MG63 (cell line): ENCODE data around the gene ADARB2. TPM values are rescaled to one million over a fixed set of nuclear protein-coding genes. Genes with fewer than 3 reads are reported as not detected.
"Not testable (repeated sequence)": the region's sequence is repeated elsewhere in the genome, so short reads cannot be mapped to it uniquely, and the experiment has no call there.

ENCODE experiments used
- DNase-seq: peaks from one replicate; pipeline ENCODE4 v3.0.0-alpha.2; 2020
- H3K27me3 ChIP-seq: fragments of 250-450 bp; sonication (Bioruptor Pico); 2 replicates; pipeline ENCODE4 v1.5.1; 2020; ENCODE audit warnings: mild to moderate bottlenecking, moderate library complexity
- H3K36me3 ChIP-seq: fragments of 250-450 bp; sonication (Bioruptor Pico); 2 replicates; pipeline ENCODE4 v1.5.1; 2020; ENCODE audit warnings: mild to moderate bottlenecking, moderate library complexity
- H3K4me3 ChIP-seq: fragments of 250-450 bp; sonication (Bioruptor Pico); 2 replicates; pipeline ENCODE4 v1.5.1; 2020; ENCODE audit warnings: mild to moderate bottlenecking, moderate library complexity
- H3K9me3 ChIP-seq: fragments of 250-450 bp; sonication (Bioruptor Pico); 2 replicates; pipeline ENCODE4 v1.5.1; 2020; ENCODE audit warnings: mild to moderate bottlenecking, moderate library complexity
- total RNA-seq: library from RNA; depleted of rRNA; stranded (reverse); fragments of >200 nt; shearing (Covaris generic); gene quantifications from 2 replicates; pipeline ENCODE4 v1.2.3, GENCODE V29; 2014; ENCODE audit warnings: low replicate concordance

Gene ADARB2
- total RNA-seq, 1 experiment from 2014 or later: not detected

DNA sequence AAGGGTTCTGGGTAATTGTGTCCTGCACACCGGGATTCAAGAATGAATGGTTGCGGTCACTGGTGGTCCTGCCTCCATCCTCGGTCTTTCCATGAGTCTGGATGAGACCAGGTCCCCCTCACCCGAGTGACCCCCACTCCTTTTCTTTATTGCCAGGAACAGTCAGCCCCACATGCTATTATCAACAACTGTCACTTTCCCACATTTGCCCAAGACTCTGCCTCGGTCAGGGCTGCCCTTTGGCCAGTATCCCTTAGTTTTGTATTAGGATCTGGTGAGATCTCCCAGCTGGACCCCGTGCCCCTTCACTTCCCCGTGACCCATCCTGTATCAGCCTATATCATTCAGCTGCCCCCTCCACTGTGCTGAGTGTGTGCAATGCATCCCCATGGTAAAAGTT is 288.3 kb downstream of the ADARB2 start:
- Histone ChIP-seq H3K4me3 (no peak overlapping the region), H3K36me3 (no peaks in the 10 kb centered on the region), H3K27me3 (no peaks in the 10 kb centered on the region), H3K9me3 (no peaks in the 10 kb centered on the region)
- no peak for DNase-seq

DNA sequence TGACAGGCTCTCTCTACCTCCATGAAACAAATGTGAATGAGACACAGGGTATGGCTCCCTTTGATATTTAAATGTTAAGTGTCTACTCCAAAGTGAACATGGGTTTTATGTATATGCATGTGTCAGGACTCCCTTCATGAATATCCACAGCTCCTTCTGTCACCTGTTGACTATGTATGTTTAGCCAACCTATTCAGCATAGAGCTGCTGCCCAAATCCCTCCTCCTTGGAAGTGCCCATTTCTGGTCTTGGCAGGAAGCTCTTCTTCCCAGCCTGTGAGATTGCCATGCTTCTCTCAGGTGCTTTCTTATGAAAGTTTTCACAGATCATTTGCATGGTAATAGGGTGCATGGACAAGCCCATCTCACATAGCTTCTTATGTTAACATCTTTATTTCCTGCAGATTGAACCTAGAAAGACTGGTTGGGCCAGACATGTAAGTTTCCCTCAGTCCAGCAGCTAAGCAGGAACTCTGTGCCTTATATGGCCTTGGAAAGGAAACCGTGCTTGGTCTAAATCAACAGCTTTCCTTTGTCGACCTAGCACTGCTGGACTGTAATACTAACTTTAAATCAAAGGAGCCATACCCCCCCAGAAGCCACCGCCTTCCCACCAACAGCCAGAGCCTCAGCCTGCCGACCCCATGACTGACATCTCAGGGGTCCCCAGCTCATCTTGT is 288.9 kb downstream of the ADARB2 start:
- Histone ChIP-seq H3K4me3 (no peak overlapping the region), H3K27me3 (no peaks in the 10 kb centered on the region), H3K36me3 (no peaks in the 10 kb centered on the region), H3K9me3 (no peaks in the 10 kb centered on the region)
- no peak for DNase-seq

GRCh38 chr10:1444826-1445225 is 292.5 kb downstream of the ADARB2 start:
- DNase-seq: no peak
- Histone ChIP-seq H3K4me3 (no peak overlapping the region), H3K9me3 (no peaks in the 10 kb centered on the region), H3K27me3 (peaks cover 17% of the 10 kb centered on the region), H3K36me3 (no peaks in the 10 kb centered on the region)

- Histone ChIP-seq H3K36me3 (no peaks in the 10 kb centered on the region), H3K27me3 (peaks cover 21% of the 10 kb centered on the region), H3K9me3 (no peaks in the 10 kb centered on the region), H3K4me3 (no peak overlapping the region)
- no peak for DNase-seq
These were observed 296.4 kb downstream of the ADARB2 start for GRCh38 chr10:1440897-1441296.

DNA sequence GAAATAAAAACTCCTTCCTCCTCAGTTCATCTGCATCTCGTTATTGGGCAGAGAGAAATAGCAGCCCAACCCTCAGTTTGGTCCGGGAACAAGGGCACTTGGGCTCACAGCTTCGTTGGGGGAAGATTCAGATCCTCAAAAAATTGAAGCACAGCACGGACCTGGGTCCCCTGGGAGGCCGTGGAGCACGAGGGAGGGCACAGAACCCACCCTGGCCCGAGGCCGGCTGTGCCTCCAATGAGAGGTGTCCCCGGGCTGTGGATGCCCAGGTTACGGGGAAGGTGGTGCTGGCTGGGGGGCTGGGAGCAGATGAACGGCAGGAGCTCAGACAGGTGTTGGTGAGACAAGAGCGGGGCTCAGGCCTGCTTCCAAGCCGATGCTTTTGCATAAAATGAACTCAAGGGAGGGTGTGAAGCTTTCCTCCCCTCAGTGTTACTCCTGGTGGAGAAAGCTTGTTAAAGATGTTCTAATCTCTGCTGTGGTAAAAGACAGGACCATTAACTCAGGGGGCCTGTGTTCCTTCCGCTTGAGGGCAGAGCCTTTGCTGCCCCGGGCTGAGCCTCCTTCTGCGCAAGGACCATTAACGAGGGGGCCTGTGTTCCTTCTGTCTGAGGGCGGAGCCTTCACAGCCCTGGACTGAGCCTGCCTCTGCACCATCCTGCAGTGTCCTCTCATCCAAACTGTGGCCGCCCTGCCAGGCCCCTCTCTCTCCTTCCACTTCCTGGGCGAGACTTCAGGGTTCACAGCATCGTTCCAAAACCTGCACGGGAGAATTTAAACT is 302.2 kb downstream of the ADARB2 start:
- Histone ChIP-seq H3K36me3 (no peaks in the 10 kb centered on the region), H3K27me3 (0 out of 2 replicates have a peak, but pooled peaks cover 6% of the 10 kb centered on the region), H3K9me3 (peaks cover 6% of the 10 kb centered on the region; the same call in 1 of the 2 replicates), H3K4me3 (no peak overlapping the region)
- DNase-seq: no peak

DNA sequence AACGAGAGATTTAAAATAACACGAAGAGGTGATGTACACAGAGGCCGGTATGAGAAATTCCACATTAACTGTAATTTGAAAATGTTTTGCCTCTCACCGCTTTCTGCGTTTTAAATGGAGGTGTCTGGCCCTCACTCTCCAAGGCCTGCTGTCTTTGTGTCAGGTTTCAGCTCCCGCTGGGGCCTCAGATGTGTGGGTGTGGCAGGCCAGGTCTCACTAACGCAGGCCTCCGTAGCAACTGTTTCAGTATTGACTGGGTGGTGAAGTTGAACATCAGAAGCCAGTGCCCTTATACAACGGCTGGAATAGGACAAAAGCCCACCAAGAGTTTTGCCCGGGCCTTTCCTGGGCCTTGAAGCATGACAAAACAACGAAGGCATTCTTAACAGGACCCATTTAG is 303.1 kb downstream of the ADARB2 start:
- DNase-seq: no peak
- Histone ChIP-seq H3K27me3 (0 out of 2 replicates have a peak, but pooled peaks cover 6% of the 10 kb centered on the region), H3K9me3 (peaks cover 6% of the 10 kb centered on the region; the same call in 1 of the 2 replicates), H3K4me3 (no peak overlapping the region), H3K36me3 (no peaks in the 10 kb centered on the region)

GRCh38 chr10:1432161-1432560 is 305.2 kb downstream of the ADARB2 start:
- no peak overlapping the region for H3K4me3 ChIP-seq
- no peak for DNase-seq

DNA sequence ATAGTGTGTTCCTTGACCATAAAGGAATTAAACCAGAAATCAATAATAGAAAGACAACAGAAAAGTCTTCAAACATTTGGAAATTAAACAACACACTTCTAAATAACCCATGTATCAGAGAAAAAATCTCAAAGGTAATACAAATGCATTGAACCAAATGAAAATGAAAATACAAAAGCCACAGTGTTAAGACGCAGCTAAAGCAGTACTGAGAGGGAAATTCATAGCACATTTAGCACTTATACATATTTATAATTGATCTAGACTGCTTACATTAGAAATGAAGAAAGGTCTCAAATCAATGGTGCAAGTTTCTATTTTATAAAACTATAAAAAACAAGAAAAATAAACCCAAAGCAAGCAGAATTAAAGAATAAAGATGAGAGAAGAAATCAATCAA is 306.1 kb downstream of the ADARB2 start:
- Histone ChIP-seq H3K27me3 (peaks cover 8% of the 10 kb centered on the region; the same call in 1 of the 2 replicates), H3K36me3 (no peaks in the 10 kb centered on the region), H3K4me3 (no peak overlapping the region), H3K9me3 (peaks cover 6% of the 10 kb centered on the region; the same call in 1 of the 2 replicates)
- no peak for DNase-seq

More at GRCh38 chr10:1432161-1432560, 305.2 kb downstream of the ADARB2 start:
- H3K27me3 ChIP-seq: 0 out of 2 replicates have a peak, but pooled peaks cover 10% of the 10 kb centered on the region
- H3K36me3 ChIP-seq: no peaks in the 10 kb centered on the region
- H3K9me3 ChIP-seq: peaks cover 6% of the 10 kb centered on the region; the same call in 1 of the 2 replicates

DNA sequence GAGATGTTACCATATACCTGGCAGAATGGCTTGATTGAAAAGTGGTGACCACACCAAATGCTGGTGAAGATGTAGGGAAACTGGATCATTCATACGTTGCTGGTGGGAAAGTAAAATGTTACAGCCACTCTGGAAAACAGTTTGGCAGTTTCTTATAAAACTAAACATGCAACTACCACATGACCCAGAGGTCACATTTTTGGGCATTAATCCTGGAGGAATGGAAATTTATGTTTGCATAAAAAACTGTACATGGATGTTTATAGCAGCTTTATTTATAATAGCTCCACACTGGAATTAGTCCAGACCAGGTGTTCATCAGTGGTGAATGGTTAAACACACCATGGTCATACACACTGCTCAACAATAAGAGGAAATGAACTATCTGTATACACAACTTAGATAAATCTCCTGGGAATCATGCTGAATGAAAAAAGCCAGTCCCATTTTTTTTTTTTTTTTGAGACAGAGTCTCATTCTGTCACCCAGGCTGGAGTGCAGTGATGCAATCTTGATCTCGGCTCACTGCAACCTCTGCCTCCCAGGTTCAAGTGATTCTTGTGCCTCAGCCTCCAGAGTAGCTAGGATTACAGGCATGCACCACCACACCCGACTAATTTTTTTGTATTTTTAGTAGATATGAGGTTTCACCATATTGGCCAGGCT is 309.7 kb downstream of the ADARB2 start:
- H3K36me3 ChIP-seq, H3K9me3 ChIP-seq, H3K4me3 ChIP-seq, DNase-seq: not testable (repeated sequence)
- H3K27me3 ChIP-seq: peaks cover 15% of the 10 kb centered on the region

DNA sequence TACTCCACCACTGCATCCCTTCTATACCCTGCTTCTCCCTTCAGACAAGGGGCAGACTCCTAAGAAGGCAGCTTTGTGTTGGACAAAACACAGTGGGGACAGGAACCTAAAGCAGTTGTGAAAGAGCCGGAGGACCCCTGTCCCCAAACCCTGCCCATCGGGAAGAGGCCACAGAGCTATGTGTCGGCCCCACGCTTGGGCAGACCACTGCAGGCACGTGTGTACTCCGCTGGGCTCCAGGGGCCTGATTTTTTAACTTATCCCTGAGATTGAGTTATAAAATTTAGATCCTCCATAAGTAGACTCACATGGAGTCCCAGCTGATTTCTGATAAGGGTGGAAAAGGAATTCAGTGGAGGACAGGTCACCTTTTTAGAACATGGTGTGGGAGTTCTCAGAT is 310.5 kb downstream of the ADARB2 start:
- no peak for DNase-seq
- Histone ChIP-seq H3K9me3 (peaks cover 6% of the 10 kb centered on the region; the same call in 1 of the 2 replicates), H3K36me3 (no peaks in the 10 kb centered on the region), H3K4me3 (no peak overlapping the region), H3K27me3 (peaks cover 15% of the 10 kb centered on the region)

GRCh38 chr10:1425879-1426278 is 311.4 kb downstream of the ADARB2 start:
- no peak overlapping the region for H3K4me3 ChIP-seq
- no peaks in the 10 kb centered on the region for H3K36me3 ChIP-seq
- H3K27me3 ChIP-seq: peaks cover 13% of the 10 kb centered on the region
- DNase-seq: no peak
- H3K9me3 ChIP-seq: peaks cover under 1% of the 10 kb centered on the region; the same call in 1 of the 2 replicates

GRCh38 chr10:1424648-1425047 is 312.7 kb downstream of the ADARB2 start:
- Histone ChIP-seq H3K4me3 (no peak overlapping the region), H3K27me3 (peaks cover 18% of the 10 kb centered on the region), H3K36me3 (no peaks in the 10 kb centered on the region), H3K9me3 (no peaks in the 10 kb centered on the region)
- DNase-seq: no peak

DNA sequence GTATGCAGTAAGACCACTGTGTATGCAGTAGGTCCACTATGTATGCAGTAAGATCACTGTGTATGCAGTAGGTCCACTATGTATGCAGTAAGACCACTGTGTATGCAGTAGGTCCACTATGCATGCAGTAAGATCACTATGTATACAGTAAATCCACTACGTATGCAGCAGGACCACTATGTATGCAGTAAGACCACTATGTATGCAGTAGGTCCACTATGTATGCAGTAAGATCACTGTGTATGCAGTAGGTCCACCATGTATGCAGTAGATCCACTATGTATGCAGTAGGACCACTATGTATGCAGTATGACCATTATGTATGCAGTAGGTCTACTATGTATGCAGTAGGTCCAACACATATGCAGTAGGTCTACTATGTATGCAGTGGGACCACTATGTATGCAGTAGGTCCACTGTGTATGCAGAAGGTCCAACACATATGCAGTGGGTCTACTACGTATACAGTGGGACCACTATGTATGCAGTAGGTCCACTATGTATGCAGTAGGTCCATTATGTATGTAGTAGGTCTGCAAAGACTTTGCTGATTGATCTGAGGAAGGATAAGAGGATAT is 313.6 kb downstream of the ADARB2 start:
- no peaks in the 10 kb centered on the region for H3K9me3 ChIP-seq
- peaks cover 23% of the 10 kb centered on the region for H3K27me3 ChIP-seq
- no peak overlapping the region for H3K4me3 ChIP-seq
- no peaks in the 10 kb centered on the region for H3K36me3 ChIP-seq
- DNase-seq: no peak

DNA sequence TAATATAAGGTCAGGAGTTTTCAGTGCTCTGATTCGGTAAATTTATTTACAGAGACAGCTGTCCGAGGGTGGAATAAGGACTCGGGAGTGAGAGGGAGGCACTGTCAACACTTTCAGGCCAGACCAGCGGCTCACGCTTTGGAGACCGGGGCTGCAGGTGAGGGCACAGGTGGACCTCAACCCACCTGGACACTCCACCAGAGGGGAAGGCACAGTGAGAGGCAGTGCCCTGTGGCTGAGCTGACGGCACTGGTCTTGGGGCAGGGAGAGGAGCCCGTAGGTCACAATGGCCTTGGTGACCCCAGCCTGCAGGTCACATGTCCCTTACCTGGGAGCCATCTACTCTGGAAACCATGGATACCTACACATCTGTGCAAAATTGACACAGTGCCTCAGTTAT is 315.1 kb downstream of the ADARB2 start:
- peaks cover 21% of the 10 kb centered on the region for H3K27me3 ChIP-seq
- H3K36me3 ChIP-seq: no peaks in the 10 kb centered on the region
- no peak overlapping the region for H3K4me3 ChIP-seq
- no peak for DNase-seq
- H3K9me3 ChIP-seq: no peaks in the 10 kb centered on the region

- peaks cover 15% of the 10 kb centered on the region for H3K27me3 ChIP-seq
- no peaks in the 10 kb centered on the region for H3K36me3 ChIP-seq
- H3K9me3 ChIP-seq: no peaks in the 10 kb centered on the region
- DNase-seq: peak; percentile 60
- H3K4me3 ChIP-seq: no peak overlapping the region
These were observed 316.5 kb downstream of the ADARB2 start for GRCh38 chr10:1420661-1421362.
